H9 (cell line): ENCODE results near the gene PRRC1. TPM values are rescaled to one million over a fixed set of nuclear protein-coding genes. Genes with fewer than 3 reads are reported as not detected.

Source experiments
- DNase-seq: peaks from one replicate; pipeline ENCODE4 v3.0.0-alpha.2; 2017
- H2AFZ ChIP-seq: one replicate; pipeline ENCODE4 v1.6.1; 2013; ENCODE audit warnings: mild to moderate bottlenecking, low read length, control low read depth, moderate library complexity
- H2AK5ac ChIP-seq: 2 replicates; pipeline ENCODE4 v1.6.1; 2013; ENCODE audit warnings: low read length, control low read depth, mixed read lengths; ENCODE audit not compliant: insufficient read length
- H2BK120ac ChIP-seq: one replicate; pipeline ENCODE4 v1.6.1; 2013; ENCODE audit warnings: low read depth, mild to moderate bottlenecking, low read length, control low read depth, inconsistent platforms; ENCODE audit not compliant: poor library complexity, severe bottlenecking
- H2BK12ac ChIP-seq: 2 replicates; pipeline ENCODE4 v1.6.1; 2013; ENCODE audit warnings: low read length, control low read depth, mixed read lengths, low read depth; ENCODE audit not compliant: insufficient read length
- H2BK15ac ChIP-seq: 2 replicates; pipeline ENCODE4 v1.6.1; 2013; ENCODE audit warnings: low read depth, low read length, control low read depth
- H2BK20ac ChIP-seq: one replicate; pipeline ENCODE4 v1.6.1; 2013; ENCODE audit warnings: low read depth, mild to moderate bottlenecking, low read length, control low read depth, inconsistent platforms; ENCODE audit not compliant: poor library complexity, severe bottlenecking
- H2BK5ac ChIP-seq: 2 replicates; pipeline ENCODE4 v1.6.1; 2013; ENCODE audit warnings: low read length, control low read depth, mixed read lengths; ENCODE audit not compliant: insufficient read length
- H3K14ac ChIP-seq: 2 replicates; pipeline ENCODE4 v1.6.1; 2013; ENCODE audit warnings: low read length, control low read depth; ENCODE audit not compliant: insufficient read depth
- H3K18ac ChIP-seq: 2 replicates; pipeline ENCODE4 v1.6.1; 2013; ENCODE audit warnings: low read depth, mild to moderate bottlenecking, mixed read lengths, low read length, control low read depth; ENCODE audit not compliant: insufficient read length
- H3K23ac ChIP-seq: 2 replicates; pipeline ENCODE4 v1.6.1; 2013; ENCODE audit warnings: low read length, control low read depth, mixed read lengths, low read depth; ENCODE audit not compliant: insufficient read length
- H3K23me2 ChIP-seq: 2 replicates; pipeline ENCODE4 v1.6.1; 2013; ENCODE audit warnings: low read depth, mild to moderate bottlenecking, mixed read lengths, low read length, control low read depth; ENCODE audit not compliant: insufficient read length, poor library complexity, severe bottlenecking
- H3K27ac ChIP-seq: 2 replicates; pipeline ENCODE4 v1.5.1; 2013; ENCODE audit warnings: low read length, control low read depth, mixed read lengths, low read depth; ENCODE audit not compliant: insufficient read length
- H3K27me3 ChIP-seq: 2 replicates; pipeline ENCODE4 v1.6.1; 2013; ENCODE audit warnings: low read length, control low read depth, inconsistent platforms; ENCODE audit not compliant: insufficient read depth
- H3K4ac ChIP-seq: 2 replicates; pipeline ENCODE4 v1.6.1; 2013; ENCODE audit warnings: low read depth, mild to moderate bottlenecking, control low read depth, inconsistent platforms, low read length, moderate library complexity
- H3K4me1 ChIP-seq: 2 replicates; pipeline ENCODE4 v1.6.1; 2013; ENCODE audit warnings: low read length, control low read depth, inconsistent platforms; ENCODE audit not compliant: insufficient read depth
- H3K4me2 ChIP-seq: 2 replicates; pipeline ENCODE4 v1.6.1; 2013; ENCODE audit warnings: low read length, control low read depth, mixed read lengths; ENCODE audit not compliant: insufficient read length, insufficient read depth
- H3K56ac ChIP-seq: 2 replicates; pipeline ENCODE4 v1.6.1; 2013; ENCODE audit warnings: low read depth, mild to moderate bottlenecking, mixed read lengths, low read length, control low read depth; ENCODE audit not compliant: insufficient read length
- H3K79me1 ChIP-seq: 2 replicates; pipeline ENCODE4 v1.6.1; 2013; ENCODE audit warnings: low read depth, mild to moderate bottlenecking, moderate library complexity, low read length, control low read depth, inconsistent platforms; ENCODE audit not compliant: insufficient read depth, poor library complexity, severe bottlenecking
- H3K79me2 ChIP-seq: 2 replicates; pipeline ENCODE4 v1.6.1; 2013; ENCODE audit warnings: low read length, control low read depth, inconsistent platforms; ENCODE audit not compliant: insufficient read depth
- H3K9ac ChIP-seq: 2 replicates; pipeline ENCODE4 v1.6.1; 2013; ENCODE audit warnings: low read length, control low read depth, mixed read lengths; ENCODE audit not compliant: insufficient read length; ENCODE audit errors: extremely low read depth
- H3K9me3 ChIP-seq: one replicate; pipeline ENCODE4 v1.6.1; 2013; ENCODE audit warnings: low read depth, low read length, inconsistent platforms; ENCODE audit not compliant: control insufficient read depth
- H3T11ph ChIP-seq: one replicate; pipeline ENCODE4 v1.6.1; 2013; ENCODE audit warnings: mild to moderate bottlenecking, low read length, control low read depth, inconsistent platforms
- H4K20me1 ChIP-seq: one replicate; pipeline ENCODE4 v1.6.1; 2013; ENCODE audit not compliant: control insufficient read depth, insufficient read length, insufficient read depth
- H4K5ac ChIP-seq: 2 replicates; pipeline ENCODE4 v1.6.1; 2013; ENCODE audit warnings: low read depth, mild to moderate bottlenecking, mixed read lengths, low read length, control low read depth; ENCODE audit not compliant: insufficient read length
- H4K8ac ChIP-seq: replicated peaks from 2 replicates; pipeline ENCODE4 v1.6.1; 2013; ENCODE audit warnings: low read length, control low read depth, mixed read lengths, low read depth; ENCODE audit not compliant: insufficient read length
- H4K91ac ChIP-seq: 2 replicates; pipeline ENCODE4 v1.6.1; 2013; ENCODE audit warnings: low read depth, mild to moderate bottlenecking, moderate library complexity, mixed read lengths, low read length, control low read depth; ENCODE audit not compliant: insufficient read length
- H3K27ac Mint-ChIP-seq, 3 experiments: 2 replicates in 2 of 3; 3 replicates in 1 of 3; pipeline ENCODE4 v1.8.0; 2020 to 2021; ENCODE audit warnings: mixed read lengths in 3 of 3, mild to moderate bottlenecking in 1 of 3, moderate library complexity in 1 of 3
- H3K27me3 Mint-ChIP-seq: 2 replicates; pipeline ENCODE4 v1.8.0; 2021; ENCODE audit warnings: low read depth, mild to moderate bottlenecking, moderate library complexity, mixed read lengths
- H3K36me3 Mint-ChIP-seq, 3 experiments: 2 replicates in 2 of 3; 3 replicates in 1 of 3; pipeline ENCODE4 v1.8.0; 2020 to 2021; ENCODE audit warnings: low read depth in 3 of 3, mixed read lengths in 3 of 3; ENCODE audit not compliant: insufficient read depth in 1 of 3
- H3K4me1 Mint-ChIP-seq, 2 experiments: 2 replicates each; pipeline ENCODE4 v1.8.0; 2020; ENCODE audit warnings: mixed read lengths in 2 of 2
- H3K4me3 Mint-ChIP-seq, 2 experiments: 2 replicates in 1 of 2; 3 replicates in 1 of 2; pipeline ENCODE4 v1.8.0; 2020 to 2021; ENCODE audit warnings: mild to moderate bottlenecking in 2 of 2, mixed read lengths in 2 of 2, moderate library complexity in 1 of 2
- H3K9me3 Mint-ChIP-seq, 2 experiments: 2 replicates in 1 of 2; 3 replicates in 1 of 2; pipeline ENCODE4 v1.8.0; 2020; ENCODE audit warnings: mild to moderate bottlenecking in 2 of 2, mixed read lengths in 2 of 2, moderate library complexity in 1 of 2
- CTCF ChIP-seq: fragments of 200-600 bp; sonication (generic); conservative IDR thresholded peaks from 3 replicates; pipeline ENCODE4 v1.8.0; 2021; ENCODE audit warnings: antibody characterized with exemption, mild to moderate bottlenecking
- WGBS: extraction: QIAGEN DNeasy Blood & Tissue Kit; methylation state at CpG from one replicate; pipeline ENCODE4 v1.1.7; 2013; ENCODE audit warnings: missing lambda C conversion rate, low lambda C conversion rate, mixed read lengths; ENCODE audit not compliant: insufficient read length; ENCODE audit errors: extremely low coverage; 5-methylcytosine and 5-hydroxymethylcytosine counted together
- total RNA-seq: library from RNA; stranded (reverse); gene quantifications from 2 replicates; pipeline ENCODE4 v1.2.1, GENCODE V29; 2021

PRRC1 gene
- total RNA-seq, 1 experiment from 2014 or later = 70.7 TPM

- Histone ChIP-seq H4K8ac (no peak overlapping the region), H3K79me1 (no peaks in the 10 kb centered on the region), H2AK5ac (no peak overlapping the region), H2BK15ac (no peak overlapping the region), H3K23me2 (no peaks in the 10 kb centered on the region), H3K27me3 (no peaks in the 10 kb centered on the region), H3K9me3 (no peaks in the 10 kb centered on the region), H3K23ac (no peak overlapping the region), H3K14ac (no peak overlapping the region), H3K18ac (no peak overlapping the region), H3K79me2 (no peaks in the 10 kb centered on the region), H3K56ac (no peak overlapping the region), H2BK12ac (no peak overlapping the region), H2BK20ac (no peak overlapping the region), H2BK5ac (no peak overlapping the region), H4K20me1 (no peaks in the 10 kb centered on the region), H3K9ac (no peak overlapping the region), H3K4ac (no peak overlapping the region), H3T11ph (no peak overlapping the region), H4K91ac (no peak overlapping the region), H3K27ac (no peak overlapping the region), H2AFZ (no peak overlapping the region), H3K4me1 (no peaks in the 10 kb centered on the region), H2BK120ac (no peak overlapping the region), H4K5ac (no peak overlapping the region), H3K4me2 (no peak overlapping the region)
- DNase-seq = no peak
- H3K9me3 Mint-ChIP-seq = no peaks in the 10 kb centered on the region
- H3K4me1 Mint-ChIP-seq = peaks cover 8% of the 10 kb centered on the region in 2 experiments
- no peaks in the 10 kb centered on the region for H3K36me3 Mint-ChIP-seq
- H3K27ac Mint-ChIP-seq = no peak overlapping the region
- peaks cover 6% of the 10 kb centered on the region; the same call in 1 of the 2 replicates for H3K27me3 Mint-ChIP-seq
- peak; percentile 81 for TF ChIP-seq CTCF
- H3K4me3 Mint-ChIP-seq = no peak overlapping the region
- WGBS = no CpG with 5 or more reads among the region's 2 CpGs
These were observed 46.7 kb downstream of the PRRC1 start for GRCh38 chr5:127564002-127564769.
